Stimulated activated CD4-positive, alpha-beta T cell treated with anti-CD3 and anti-CD28 coated beads, Interleukin-1b, Interleukin-23, amount 100 ng/mL, for 1 hour (primary cell): Measurements from ENCODE around the gene MGP.
A peak's percentile ranks its signal among the peaks of the same experiment; 100 is the strongest.

Experiments used
- DNase-seq, 2 donors: peaks; one replicate each; pipeline ENCODE4 v3.0.0-alpha.2; 2020; ENCODE audit warnings: low read depth in 2 of 2

The MGP gene

DNA sequence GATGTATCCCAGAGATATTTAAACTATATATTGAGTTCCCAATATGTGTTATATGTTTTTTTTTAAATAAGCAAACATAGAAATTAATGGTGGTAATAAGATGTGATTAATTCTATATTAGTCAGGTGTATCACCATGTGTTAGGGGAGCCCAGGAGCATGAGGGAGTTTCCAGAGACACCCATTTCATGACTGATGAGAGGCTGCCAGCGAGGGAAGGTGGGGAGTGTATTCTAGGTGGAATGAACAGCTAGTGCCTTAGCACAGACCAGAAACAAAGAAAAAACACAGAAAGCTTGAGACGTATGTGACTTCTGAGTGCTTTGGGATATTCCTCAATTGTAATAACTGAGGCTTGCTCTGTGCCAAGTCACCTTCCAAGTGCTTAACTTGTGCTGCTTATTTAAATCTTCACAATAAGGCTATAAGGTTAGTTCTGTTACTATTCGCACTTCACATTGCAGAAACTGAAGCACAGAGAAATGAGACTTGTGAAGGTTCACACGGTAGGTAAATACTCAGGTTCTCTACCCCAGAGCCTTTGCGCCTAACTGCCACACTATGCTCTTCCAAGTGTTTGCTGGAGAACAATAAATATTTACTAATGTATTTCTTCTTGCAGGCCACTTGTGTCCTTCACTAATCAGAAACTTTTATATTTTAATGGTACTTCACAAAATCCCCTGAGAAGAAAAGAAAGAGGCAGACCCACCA lies 17.9 kb upstream of the MGP start:
- no peak for DNase-seq

DNA sequence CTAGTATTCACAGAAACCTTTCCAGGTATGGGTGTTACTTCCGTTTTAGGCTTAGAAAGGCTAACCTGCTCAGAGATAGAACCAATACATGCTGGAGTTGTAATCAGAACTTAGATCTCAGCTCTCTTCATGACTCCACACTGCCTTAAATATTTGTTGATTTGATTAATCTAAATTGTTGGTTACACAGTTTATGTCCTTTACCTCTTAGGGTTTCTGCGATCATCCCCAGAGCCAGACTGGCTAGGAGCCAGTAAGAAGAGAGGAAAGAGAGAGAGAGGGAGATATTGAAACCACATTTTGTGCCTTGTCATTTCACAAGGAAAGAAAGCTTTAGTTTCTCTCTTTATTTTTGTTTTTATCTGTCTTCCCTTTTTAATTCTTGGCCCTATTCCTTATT lies 16.8 kb upstream of the MGP start:
- DNase-seq, result no peak

DNA sequence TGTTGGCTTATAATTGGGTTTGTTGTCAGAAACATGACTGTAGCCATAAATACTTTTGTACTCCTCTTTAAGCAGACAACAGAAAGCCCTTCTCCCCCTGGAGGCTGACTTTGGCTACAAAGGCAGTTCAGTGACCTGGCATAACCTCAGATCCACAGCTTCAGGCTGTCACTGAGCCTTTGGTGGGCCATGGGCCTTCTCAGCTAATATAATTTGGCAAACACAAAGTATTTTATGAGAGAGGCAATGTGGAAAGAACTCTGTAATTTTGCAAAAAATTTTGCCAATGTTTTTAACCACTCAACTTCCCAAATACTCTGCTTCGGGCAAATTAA lies 15.5 kb upstream of the MGP start:
- DNase-seq, result no peak

DNA sequence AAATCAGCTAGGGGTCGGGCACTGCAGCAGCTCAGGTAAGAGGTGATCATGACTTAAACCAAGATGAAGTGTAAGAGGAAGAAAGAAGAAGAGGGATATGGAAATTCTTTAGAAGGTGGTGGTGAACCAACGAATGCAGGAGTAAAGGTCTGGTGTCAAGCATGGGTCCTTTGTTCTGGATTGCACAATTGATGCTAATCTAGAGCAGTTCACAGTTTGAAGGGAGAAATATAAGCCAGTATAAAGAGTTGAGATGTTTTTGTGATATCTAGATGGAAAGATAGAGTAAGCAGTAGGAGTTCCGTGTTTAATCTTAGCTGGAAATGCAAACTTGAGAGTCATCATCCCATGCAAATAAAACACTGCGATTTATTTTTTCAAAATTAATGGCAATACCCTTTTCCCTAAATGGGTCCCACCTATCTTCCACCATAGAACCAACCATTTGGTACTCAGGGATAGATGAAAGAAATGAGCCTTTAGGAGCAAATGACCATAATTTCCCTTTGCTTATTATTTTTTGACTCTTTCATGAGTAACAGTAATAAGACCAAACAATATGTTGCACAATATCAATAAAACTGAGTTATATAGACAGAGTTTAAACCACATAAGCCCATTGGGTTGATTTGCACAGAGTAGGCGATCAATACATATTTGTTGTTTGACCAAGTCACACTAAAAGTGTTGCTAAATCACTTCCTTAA lies 15.0 kb upstream of the MGP start:
- DNase-seq, result no peak

DNA sequence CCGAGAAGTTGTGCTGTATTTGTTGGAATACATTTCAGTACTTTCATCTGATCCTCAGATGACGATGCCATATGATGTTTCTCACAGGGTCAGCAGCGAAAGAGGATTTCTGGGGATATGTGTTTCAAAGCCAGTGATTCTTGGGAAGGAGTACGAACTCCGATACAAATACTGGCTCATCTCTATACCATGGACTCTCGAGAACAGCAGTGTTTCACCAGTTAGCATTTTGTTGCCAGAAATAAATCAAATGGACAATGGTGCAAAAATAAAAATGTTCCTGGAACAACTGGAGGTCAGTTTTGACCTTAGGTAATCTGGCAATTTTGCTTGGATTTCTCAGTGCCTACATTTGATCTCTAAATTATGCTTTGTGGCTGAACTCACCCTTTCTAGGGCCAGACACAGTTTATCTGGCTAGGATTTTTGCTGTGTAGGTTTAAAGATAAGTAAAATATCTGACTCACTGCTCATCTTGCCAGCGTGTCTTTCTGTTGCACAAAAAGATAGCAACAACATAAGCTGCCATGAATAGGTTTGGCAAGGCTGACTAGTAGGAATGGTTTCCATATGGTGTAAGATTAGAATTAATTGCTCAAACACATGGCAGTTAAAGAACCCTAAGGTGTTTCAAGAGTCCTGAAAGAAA lies 11.0 kb upstream of the MGP start:
- no peak for DNase-seq

DNA sequence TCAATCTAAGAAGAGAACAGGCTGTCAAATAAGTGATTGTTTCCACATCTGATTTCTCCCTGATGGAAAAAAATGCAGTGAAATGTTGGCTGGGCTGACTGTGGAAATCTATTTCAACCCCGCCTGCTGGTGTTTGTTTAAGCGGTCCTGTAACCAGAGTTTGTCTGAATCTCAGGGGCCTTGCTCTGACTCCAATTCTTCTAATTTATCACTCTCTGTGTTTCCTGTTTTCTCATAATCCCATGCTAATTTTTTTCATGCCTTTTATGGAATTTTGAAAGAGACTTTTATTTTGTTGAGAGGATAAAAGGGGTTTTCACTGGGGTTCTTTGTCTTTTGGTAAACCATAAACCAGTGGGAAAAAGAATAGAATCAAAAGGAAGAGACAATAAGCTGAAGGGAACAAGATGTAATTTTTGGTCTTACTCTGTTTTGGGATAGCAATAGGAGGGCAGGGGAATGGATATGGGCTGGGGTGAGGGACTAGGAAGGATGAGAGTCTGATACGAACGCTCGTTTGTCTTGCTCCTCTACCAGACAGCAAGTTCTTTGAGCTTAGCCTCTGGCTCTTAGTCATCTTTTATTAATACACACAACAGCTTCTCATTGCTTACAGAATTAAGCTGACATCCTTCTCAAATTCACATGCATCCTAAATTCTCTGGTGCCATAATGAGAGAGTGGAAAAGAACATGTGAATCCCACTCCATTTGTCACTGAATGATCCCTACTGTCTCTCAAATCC lies 8.0 kb upstream of the MGP start:
- no peak for DNase-seq

DNA sequence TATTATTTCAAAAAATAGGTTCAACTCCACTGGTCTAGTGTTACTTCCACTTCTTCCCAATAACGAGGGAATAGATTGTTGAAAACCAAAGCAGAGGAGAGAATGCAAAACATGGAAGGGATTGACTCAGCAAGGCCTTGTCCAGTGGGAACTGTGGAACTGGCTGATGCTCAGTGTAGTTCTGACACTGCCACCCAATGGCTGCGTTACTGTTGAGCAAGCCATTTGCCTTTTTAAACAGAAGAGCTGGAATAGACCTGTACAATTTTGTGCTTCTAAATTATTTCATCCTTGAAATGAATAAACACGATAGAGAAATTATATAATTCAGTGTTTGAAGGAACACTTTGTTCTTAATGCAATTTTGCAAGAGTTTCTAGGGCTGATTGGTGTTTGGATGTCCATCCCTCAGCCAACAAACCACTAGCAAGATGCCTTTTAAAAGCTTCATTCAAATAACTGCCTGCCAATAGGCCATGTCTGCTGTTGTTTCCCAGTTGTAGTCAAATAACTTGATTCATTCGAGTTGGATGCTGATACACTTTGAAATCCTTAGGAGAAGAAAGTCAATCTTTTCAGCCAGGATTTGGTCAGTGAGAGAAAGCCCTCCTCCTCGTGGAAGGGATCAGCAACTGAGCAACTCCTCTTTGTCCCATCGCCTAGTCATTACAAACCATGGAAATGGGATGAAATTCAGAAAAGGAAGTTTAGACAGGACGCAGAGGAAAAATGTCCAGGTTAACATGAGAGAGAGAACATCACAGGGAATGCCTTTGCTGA lies 7.3 kb upstream of the MGP start:
- no peak for DNase-seq

DNA sequence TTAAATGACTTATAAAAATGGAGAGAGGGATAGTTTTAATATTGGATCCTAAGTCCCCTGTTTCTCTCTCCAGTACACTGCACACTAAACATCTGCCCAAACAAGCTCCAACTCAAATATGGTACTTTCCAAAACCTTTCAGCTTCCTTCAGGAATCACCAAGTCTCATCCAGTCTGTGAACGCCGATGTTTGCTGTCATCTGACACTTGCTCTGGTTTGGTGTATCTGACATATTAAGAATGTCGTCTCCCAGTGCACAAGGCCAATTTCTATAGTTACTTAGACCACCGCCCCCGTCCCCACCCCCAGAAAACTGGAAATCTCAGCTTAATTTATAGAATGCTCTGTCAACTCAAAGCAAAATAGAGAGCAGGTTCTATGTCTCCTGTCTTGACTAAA lies 5.0 kb upstream of the MGP start:
- no peak for DNase-seq

DNA sequence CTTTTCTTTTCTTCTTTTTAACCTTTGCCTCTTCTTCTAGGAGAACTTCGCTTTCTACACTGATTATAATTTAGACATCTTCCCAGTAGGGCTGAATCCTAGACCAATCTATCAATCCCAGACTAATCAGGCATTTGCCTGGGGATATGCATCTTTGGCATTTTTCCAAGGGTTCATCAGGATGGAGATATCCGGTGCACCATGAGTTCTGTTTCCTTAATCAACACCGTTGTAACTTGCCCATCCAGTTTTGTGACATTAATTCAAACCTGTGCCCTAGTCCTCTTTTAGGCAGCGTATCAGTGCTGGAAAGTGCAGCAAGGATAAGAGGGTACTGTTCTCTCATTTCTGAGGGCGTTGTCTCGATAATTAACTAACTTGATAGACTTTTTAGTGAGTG lies 617 bp upstream of the MGP start:
- DNase-seq, result no peak

DNA sequence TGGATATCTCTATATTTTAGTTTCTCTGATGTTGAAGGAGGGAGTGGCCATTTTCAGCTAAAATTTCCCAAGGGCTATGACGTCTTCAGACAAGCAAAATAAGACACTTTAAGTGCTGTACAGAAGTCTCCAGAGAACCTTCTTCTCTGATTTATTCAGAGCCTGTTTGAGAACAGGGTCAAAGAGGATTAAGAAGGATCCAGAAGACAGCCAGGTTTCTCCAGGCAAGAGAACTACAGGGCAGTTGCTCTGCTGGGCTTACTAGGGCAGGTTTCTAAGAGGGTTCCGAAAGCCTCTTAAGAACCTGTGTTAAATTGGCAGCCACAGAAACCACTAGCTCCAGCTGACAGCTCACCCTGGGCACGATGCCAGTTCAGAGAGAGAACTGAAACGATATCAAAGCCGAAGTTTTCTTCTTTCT lies 1.2 kb downstream of the MGP start:
- peak; percentile 50 to 68 for DNase-seq

DNA sequence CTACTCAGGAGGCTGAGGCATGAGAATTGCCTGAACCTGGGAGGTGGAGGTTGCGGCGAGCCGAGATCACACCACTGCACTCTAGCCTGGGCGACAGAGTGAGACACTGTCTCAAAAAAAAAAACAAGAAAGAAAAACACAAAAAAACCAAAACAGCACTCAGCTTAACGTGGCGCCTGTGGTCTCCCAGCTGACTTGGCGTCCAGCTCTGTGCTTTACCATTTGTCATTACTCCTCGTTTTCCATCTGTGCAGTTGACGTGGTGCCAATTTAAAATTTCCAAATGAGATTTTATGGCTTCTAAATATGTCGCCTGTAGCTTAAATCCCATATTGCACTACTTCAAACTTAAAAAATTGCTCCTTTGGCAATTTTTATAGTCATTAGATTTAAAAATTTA lies 2.0 kb downstream of the MGP start:
- DNase-seq, result no peak

DNA sequence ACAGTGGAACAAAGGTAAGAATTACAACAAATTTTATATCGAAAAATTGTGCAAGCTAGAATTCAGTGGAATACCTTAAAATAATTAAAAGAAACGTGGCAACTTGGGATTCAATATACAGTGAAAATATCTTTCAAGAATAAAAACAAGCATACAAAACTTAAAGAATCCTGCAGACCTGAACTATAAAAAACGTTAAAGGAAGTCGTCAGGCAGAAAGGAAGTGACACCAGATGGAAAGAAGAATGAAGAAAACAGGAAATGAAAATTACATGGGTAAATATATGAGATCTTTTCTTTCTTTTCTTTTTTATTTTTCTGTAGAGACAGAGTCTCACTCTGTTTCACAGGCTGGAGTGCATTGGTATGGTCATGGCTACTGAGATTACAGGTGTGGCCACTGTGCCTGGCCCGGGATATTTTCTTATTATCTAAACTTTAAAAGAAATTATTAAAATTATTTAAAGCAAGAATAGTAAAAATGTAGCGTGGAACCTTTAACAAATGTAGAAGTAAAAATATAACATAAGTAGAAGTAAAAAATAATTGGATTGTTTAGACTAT lies 4.7 kb downstream of the MGP start:
- no peak for DNase-seq

DNA sequence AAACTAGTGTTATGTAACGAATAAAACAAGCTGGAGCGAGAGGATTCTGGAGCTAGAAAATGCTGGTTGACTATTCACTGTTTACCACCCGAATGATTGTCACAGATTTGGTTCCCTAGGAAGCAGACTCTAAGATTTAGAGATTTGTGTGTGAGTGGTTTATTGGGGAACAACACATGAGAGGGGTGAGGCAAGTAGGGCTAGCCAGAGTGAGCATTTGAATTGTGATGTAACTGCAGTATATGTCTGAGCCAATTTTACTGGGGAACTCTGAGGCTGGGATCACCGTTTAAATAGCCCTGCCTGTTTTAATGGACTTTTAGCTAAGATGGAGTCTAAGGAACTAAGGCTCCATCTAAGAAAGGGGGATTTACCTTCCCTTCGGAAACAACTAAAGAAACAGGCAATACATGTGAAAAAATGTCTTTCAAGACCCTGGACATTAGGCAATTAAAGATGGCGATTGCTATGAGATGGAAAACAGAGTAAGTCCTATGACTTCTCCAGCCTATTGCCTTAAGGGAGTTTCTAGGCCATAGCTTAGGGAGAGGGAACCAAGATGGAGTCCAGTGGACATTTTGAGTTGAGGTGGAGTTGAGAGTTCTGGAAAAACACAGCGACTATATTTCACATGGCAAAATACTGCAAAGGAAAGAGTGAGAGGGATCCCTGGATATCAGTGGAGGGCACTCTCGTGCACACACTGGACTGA lies 6.3 kb downstream of the MGP start:
- DNase-seq, result no peak

DNA sequence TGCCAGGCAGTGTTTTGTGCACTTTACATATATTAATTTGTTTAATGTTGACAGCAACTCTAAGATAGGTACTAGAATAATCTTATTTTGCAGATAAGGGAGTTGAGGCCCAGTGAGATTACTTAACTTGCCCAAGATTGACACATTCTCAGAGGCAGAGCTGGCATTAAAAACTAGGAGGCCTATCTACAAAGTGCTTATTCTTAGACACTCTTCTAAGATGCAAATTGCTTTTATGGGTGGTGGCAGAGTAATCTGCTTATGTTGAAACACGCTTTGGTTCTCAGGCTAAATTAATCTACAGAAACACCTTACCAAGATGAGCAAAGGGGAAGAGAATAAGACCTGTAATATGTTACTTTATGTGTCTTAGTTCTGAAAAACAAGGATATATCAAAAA lies 7.2 kb downstream of the MGP start:
- DNase-seq, result no peak

DNA sequence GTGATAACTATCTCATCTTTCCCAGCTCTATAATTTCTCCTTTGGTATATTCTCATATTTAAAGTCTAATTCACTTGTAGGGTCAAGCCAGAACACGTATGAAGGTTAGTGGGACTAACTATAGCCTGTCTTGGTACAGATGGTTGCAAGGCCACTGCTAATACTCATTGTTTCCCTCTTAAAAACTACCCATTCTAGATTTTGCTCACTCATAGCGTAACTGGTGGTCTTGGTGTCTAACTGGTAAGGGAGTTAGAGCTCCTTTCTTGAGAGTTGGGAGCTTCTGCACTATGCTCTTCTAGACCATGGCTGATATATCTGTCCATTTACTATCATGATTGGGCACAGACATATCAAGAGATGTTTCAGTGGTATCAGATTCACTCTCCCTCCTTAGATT lies 8.8 kb downstream of the MGP start:
- DNase-seq, result no peak

DNA sequence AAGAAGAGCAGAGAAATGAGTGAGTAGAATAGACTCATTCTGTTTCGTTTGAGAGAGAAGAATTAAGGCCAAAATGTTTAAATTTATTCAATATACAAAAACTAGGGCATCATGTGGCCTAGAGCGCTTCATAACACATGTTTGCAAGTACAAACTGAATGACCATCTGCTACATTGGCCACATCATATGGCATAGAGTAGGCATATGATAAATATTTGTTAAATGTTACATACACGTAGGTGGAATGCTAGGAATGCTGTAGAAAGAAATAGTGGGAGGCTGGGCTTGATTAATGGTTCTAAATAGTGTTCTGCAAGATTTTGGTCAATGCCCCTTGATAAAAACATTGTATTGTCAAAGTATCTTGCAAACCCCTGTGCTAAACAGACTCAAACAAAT lies 10.8 kb downstream of the MGP start:
- no peak for DNase-seq

DNA sequence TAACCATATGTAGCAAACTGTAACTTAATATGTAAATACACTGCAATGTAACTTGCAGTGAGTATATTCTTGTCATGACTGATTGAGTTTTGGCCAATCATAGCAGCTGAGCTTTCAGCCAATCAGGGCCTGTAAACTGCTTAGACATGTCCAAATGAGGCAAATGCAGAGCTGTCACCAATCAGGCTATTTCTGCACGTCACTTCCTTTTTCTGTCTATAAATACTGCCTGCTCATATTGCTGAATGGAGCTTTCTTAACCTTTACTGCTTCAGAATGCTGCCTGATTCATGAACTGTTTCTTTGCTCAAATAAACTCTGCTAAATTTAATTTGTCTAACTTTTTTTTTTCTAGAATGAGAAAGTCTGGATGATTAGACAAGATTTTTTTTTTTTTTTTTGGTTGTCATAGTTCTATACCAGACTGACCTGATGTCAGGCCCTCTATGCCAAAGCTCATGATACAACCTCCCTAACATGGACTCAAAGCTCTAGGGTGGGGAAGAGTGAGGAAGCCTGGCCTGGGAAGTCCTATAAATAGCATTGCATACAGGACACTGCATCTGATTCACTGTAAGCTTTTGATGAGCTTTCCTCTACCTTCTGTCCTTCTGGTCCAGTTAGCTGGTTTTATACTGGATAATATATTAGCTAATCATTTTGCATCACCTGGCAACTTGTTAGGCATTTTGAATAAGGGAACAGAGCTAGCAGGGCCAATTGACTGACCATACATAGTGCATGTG lies 12.0 kb downstream of the MGP start:
- no peak for DNase-seq

DNA sequence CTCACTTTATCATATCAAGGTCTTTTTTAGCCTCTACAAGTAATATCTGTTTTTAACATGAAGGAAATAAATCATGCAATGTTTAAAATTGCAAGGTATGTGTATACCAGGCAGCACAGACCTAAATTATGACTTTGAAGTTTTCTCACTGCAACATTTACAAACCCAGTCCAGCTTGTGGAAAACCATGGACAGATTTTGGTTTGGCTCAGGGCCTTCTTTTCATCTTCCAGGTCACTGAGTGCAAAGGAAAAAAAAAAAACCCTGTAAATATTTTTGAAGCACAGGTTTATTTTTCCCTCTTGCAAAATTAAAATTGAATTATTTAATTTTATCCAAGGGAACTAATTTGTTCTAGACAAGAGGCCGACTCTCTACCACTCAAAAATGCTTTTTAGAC lies 13.8 kb downstream of the MGP start:
- no peak for DNase-seq

DNA sequence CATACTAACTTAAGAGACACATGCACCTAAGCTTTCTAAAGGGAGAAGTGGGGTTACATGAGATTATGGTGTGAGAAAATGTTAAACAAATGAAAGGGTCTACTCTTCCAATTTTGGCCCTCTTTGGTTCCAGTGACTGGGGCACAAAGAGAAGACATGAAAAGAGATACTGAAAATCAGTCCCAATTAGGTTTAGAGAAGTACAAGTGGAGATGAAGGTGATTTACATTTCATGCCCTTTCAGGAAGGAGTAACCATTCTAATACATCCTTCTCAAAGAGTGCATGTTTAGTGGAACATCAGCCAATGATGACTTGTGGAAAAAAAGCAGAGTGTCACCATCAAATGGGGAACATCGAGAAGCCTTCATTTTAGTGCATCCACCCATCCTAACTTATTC lies 14.4 kb downstream of the MGP start:
- DNase-seq, result no peak

DNA sequence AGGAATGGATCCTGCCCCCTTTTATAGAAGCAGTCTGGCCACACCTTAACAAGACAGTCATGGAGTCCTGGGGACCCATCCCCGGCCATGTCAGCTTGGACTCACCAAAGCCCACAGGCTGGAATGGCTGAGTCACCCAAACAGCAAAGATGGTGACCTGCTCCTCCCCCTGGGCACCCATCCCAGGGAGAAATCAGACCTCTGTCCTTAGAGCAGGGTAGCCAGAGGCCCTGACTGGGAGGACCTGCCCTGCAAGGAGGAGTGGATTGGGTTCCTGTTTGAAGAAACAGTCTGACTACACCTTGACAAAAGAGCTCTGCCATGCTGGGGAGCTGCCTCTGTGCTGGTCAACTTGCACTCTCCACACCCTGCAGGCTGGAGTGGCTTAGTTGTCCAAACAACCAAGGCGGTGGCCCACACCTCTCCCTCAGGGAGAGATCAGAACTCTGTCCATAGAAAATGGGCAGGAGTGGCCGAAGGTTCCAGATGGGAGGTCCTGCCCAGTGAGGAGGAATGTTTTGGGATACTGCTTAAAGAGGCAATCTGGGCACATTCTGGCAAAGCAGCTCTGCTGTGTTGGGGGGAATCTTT lies 16.6 kb downstream of the MGP start:
- DNase-seq, result no peak
